PC-9 (cell line): Measurements from ENCODE around the gene RAD21L1.

Experiments
- CTCF ChIP-seq: fragments of 200-600 bp; sonication (generic); conservative IDR thresholded peaks from 2 replicates; pipeline ENCODE4 v1.6.1; 2017; ENCODE audit warnings: mixed run types, antibody characterized with exemption, mild to moderate bottlenecking, moderate library complexity
- EZH2 ChIP-seq: fragments of 200-600 bp; sonication (generic); IDR thresholded peaks from 2 replicates; pipeline ENCODE4 v1.8.0; 2017; ENCODE audit warnings: antibody characterized with exemption, low read depth

- TF ChIP-seq EZH2 (no peak), CTCF (no peak)
Measured at GRCh38 chr20:1269235-1269634, 43.4 kb downstream of the RAD21L1 start.
